Measurements from ENCODE around the gene COA1. TPM values are rescaled to one million over a fixed set of nuclear protein-coding genes. Genes with fewer than 3 reads are reported as not detected.

COA1 gene
- total RNA-seq, 1 experiment from 2014 or later: 65.5 TPM

DNA sequence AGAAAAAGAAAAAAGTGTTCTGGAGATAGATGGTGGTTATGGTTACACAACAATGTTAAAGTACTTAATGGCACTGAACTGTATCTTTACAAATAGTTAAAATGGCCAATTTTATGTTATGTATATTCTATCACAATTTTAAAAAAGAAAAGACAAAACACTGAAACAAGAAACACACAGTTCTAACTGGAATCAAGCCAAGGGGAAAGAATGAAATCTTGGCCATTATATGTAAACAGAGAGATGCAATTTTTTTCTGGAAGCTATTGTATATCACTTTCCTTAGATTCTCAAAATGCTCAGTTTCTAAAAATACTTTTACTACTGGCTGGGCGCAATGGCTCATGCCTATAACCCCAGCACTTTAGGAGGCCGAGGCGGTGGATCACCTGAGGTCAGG, 4.1 kb downstream of the COA1 start:
- CTCF ChIA-PET: interaction anchor here (0.6 to 0.7 kb wide), 2 partner anchors 104 to 230 kb away, joined by 4 to 5 read pairs; no protein-coding TSS in a partner anchor
- POLR2A ChIA-PET: no interaction called here

DNA sequence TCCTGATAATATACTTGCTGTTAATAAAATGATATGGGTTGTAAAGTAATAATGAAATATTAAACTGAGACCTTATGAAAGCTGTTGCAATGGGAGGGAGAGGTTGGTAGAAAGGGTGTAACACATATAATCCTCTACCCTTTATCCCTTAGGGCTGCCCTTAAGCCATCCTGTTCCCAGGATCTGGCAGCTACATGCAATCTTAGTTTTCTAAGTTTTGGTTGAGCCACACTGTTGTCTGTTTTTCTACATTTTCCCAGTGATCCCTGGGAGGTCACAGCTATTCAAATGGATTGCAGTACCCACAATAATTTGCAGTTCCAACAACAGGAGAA, 6.3 kb downstream of the COA1 start:
- TF ChIP-seq, protein P1, sequence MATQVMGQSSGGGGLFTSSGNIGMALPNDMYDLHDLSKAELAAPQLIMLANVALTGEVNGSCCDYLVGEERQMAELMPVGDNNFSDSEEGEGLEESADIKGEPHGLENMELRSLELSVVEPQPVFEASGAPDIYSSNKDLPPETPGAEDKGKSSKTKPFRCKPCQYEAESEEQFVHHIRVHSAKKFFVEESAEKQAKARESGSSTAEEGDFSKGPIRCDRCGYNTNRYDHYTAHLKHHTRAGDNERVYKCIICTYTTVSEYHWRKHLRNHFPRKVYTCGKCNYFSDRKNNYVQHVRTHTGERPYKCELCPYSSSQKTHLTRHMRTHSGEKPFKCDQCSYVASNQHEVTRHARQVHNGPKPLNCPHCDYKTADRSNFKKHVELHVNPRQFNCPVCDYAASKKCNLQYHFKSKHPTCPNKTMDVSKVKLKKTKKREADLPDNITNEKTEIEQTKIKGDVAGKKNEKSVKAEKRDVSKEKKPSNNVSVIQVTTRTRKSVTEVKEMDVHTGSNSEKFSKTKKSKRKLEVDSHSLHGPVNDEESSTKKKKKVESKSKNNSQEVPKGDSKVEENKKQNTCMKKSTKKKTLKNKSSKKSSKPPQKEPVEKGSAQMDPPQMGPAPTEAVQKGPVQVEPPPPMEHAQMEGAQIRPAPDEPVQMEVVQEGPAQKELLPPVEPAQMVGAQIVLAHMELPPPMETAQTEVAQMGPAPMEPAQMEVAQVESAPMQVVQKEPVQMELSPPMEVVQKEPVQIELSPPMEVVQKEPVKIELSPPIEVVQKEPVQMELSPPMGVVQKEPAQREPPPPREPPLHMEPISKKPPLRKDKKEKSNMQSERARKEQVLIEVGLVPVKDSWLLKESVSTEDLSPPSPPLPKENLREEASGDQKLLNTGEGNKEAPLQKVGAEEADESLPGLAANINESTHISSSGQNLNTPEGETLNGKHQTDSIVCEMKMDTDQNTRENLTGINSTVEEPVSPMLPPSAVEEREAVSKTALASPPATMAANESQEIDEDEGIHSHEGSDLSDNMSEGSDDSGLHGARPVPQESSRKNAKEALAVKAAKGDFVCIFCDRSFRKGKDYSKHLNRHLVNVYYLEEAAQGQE (IDR thresholded peaks at IDR 0.05; ENCODE audit: insufficient read depth in 1 of 2, low read depth in 2 of 2, low read length in 1 of 2): no peak
- TF ChIP-seq SIN3A (IDR thresholded peaks at IDR 0.05; ENCODE audit: borderline replicate concordance, insufficient read depth, low read depth, low read length) (no peak), POLR2AphosphoS5 (IDR thresholded peaks at IDR 0.05; ENCODE audit: low read depth, low read length) (no peak), TCF7L2 (IDR thresholded peaks at IDR 0.05; ENCODE audit: low read depth, low read length) (no peak)
- TF ChIP-seq, protein P2, sequence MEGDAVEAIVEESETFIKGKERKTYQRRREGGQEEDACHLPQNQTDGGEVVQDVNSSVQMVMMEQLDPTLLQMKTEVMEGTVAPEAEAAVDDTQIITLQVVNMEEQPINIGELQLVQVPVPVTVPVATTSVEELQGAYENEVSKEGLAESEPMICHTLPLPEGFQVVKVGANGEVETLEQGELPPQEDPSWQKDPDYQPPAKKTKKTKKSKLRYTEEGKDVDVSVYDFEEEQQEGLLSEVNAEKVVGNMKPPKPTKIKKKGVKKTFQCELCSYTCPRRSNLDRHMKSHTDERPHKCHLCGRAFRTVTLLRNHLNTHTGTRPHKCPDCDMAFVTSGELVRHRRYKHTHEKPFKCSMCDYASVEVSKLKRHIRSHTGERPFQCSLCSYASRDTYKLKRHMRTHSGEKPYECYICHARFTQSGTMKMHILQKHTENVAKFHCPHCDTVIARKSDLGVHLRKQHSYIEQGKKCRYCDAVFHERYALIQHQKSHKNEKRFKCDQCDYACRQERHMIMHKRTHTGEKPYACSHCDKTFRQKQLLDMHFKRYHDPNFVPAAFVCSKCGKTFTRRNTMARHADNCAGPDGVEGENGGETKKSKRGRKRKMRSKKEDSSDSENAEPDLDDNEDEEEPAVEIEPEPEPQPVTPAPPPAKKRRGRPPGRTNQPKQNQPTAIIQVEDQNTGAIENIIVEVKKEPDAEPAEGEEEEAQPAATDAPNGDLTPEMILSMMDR (IDR thresholded peaks at IDR 0.05): no peak
- in situ Hi-C loops (cut with HindIII; ENCODE audit: low pct_unique_long_range_greater_than_20kb, low sequenced_read_pairs) (loop anchor here (25.0 kb wide), 1 partner anchor 136 kb away; the partner anchor contains the start of gene STK17A), intact Hi-C loops (cut with micrococcal nuclease; ENCODE audit: unreplicated experiment) (loop anchor here (10.0 kb wide), 1 partner anchor 778 kb away; no protein-coding TSS in a partner anchor)
- Histone ChIP-seq H3K27me3 (ENCODE audit: control insufficient read depth, insufficient read depth, low read length) (no peaks in the 10 kb centered on the region), H3K4me1 (ENCODE audit: control insufficient read depth, insufficient read depth, low read length) (peaks cover 5% of the 10 kb centered on the region; the same call in 1 of the 2 replicates), H3K36me3 (ENCODE audit: control insufficient read depth, insufficient read depth, low read length) (no peaks in the 10 kb centered on the region), H3K4me3 (ENCODE audit: low read depth in 2 of 2, low read length in 2 of 2) (no peak overlapping the region), H3K9me3 (ENCODE audit: control insufficient read depth, insufficient read depth, low read depth, low read length) (no peaks in the 10 kb centered on the region; the same call in 1 of the 2 replicates), H3K27ac (ENCODE audit: low read length) (no peak overlapping the region)
- DNase-seq (ENCODE audit: low read depth, low spot score) (no peak), ATAC-seq (no peak)
- POLR2A ChIA-PET: no interaction called here
- CTCF ChIA-PET: interaction anchor here (1.2 to 3.0 kb wide), 2 partner anchors 23 to 140 kb away, joined by 3 to 20 read pairs; partner anchors contain the start of gene STK17A
- BruUV-seq (replicated peaks): no TSS peak

More for the DNA sequence above, 4.1 kb downstream of the COA1 start:
- intact Hi-C loops (cut with micrococcal nuclease; ENCODE audit: unreplicated experiment): loop anchor here (5.0 to 10.0 kb wide), 3 partner anchors 112 to 780 kb away; partner anchors contain the start of gene STK17A
- DNase-seq (ENCODE audit: low read depth, low spot score): no peak
- TF ChIP-seq, protein P2 (IDR thresholded peaks at IDR 0.05): no peak
- H3K27me3 ChIP-seq (ENCODE audit: control insufficient read depth, insufficient read depth, low read length): no peaks in the 10 kb centered on the region
- H3K9me3 ChIP-seq (ENCODE audit: control insufficient read depth, insufficient read depth, low read depth, low read length): no peaks in the 10 kb centered on the region
- H3K4me1 ChIP-seq (ENCODE audit: control insufficient read depth, insufficient read depth, low read length): peaks cover 11% of the 10 kb centered on the region
- no TSS peak for BruUV-seq (replicated peaks)
- no peaks in the 10 kb centered on the region for H3K36me3 ChIP-seq (ENCODE audit: control insufficient read depth, insufficient read depth, low read length)
- no peak overlapping the region for H3K27ac ChIP-seq (ENCODE audit: low read length)
- in situ Hi-C loops (cut with HindIII; ENCODE audit: low pct_unique_long_range_greater_than_20kb, low sequenced_read_pairs): no loop called here
- no peak for ATAC-seq
- no peak overlapping the region for H3K4me3 ChIP-seq (ENCODE audit: low read depth in 2 of 2, low read length in 2 of 2)
